Neural cell (in vitro differentiated cells): ENCODE results near the gene KIRREL3.

Experiments used
- EZH2 ChIP-seq: fragments of 200-600, 300-800 bp; shearing (Covaris generic), sonication (generic); IDR thresholded peaks from 2 replicates; pipeline ENCODE4 v1.6.1; 2014; ENCODE audit warnings: antibody characterized with exemption, low read length, borderline replicate concordance, mild to moderate bottlenecking; ENCODE audit not compliant: insufficient read depth, poor library complexity, severe bottlenecking
- POLR2AphosphoS5 ChIP-seq: IDR thresholded peaks from 2 replicates; pipeline ENCODE4 v1.6.1; 2012
- RAD21 ChIP-seq: fragments of 450-650 bp; conservative IDR thresholded peaks from 2 replicates; pipeline ENCODE4 v1.6.1; 2014; ENCODE audit warnings: antibody characterized with exemption, mild to moderate bottlenecking, moderate library complexity
- TF ChIP-seq, protein P1 (sequence below): fragments of 450-650 bp; IDR thresholded peaks from 2 replicates; pipeline ENCODE4 v1.5.1; 2014; ENCODE audit warnings: antibody characterized with exemption, mild to moderate bottlenecking, moderate library complexity; ENCODE audit not compliant: poor library complexity, severe bottlenecking
- TF ChIP-seq, protein P2 (sequence below): IDR thresholded peaks from 2 replicates; pipeline ENCODE4 v1.6.1; 2012; ENCODE audit warnings: borderline replicate concordance

DNA sequence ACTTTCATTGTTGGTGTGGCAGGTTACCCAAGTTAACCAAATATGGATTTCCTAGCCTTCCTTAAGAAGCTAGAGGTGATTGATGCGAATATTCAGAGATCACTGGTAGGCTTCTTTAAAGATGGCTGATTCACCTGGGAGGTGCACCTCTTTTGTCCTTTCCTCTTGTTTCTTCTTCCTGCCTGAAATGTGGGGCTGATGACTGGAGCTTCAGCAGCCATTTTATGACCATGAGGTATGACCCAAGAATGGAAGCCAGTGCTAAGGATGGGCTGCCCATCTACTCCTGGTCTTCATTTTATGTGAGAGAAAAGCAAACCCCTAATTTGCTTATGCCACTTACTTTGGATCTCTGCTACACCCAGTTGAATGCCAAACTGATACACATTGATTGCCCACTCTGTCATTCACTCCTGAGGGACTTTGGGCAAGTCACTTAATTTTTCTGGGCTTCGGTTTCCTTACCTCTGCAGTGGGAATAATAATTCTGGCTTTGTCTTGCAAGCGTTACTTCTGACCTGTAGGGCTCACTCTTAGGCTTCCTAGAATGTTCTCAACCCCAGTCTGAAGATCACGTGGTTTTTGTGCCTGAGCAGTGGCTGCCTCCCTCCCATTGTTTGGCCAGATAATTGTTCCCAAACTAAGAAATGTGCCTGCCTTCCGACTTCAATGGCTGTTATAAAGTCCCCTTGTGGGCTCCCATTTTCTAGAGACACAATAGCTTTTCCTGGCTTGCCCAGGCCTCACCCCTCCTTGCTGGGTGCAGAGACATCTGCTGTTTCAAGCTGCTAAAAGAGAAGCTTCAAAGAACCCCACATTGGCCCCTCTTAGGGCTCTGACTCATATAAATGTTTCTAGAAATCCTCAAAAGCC is 402.0 kb downstream of the KIRREL3 start:
- TF ChIP-seq, protein P1, sequence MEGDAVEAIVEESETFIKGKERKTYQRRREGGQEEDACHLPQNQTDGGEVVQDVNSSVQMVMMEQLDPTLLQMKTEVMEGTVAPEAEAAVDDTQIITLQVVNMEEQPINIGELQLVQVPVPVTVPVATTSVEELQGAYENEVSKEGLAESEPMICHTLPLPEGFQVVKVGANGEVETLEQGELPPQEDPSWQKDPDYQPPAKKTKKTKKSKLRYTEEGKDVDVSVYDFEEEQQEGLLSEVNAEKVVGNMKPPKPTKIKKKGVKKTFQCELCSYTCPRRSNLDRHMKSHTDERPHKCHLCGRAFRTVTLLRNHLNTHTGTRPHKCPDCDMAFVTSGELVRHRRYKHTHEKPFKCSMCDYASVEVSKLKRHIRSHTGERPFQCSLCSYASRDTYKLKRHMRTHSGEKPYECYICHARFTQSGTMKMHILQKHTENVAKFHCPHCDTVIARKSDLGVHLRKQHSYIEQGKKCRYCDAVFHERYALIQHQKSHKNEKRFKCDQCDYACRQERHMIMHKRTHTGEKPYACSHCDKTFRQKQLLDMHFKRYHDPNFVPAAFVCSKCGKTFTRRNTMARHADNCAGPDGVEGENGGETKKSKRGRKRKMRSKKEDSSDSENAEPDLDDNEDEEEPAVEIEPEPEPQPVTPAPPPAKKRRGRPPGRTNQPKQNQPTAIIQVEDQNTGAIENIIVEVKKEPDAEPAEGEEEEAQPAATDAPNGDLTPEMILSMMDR, result no peak
- TF ChIP-seq, protein P2, sequence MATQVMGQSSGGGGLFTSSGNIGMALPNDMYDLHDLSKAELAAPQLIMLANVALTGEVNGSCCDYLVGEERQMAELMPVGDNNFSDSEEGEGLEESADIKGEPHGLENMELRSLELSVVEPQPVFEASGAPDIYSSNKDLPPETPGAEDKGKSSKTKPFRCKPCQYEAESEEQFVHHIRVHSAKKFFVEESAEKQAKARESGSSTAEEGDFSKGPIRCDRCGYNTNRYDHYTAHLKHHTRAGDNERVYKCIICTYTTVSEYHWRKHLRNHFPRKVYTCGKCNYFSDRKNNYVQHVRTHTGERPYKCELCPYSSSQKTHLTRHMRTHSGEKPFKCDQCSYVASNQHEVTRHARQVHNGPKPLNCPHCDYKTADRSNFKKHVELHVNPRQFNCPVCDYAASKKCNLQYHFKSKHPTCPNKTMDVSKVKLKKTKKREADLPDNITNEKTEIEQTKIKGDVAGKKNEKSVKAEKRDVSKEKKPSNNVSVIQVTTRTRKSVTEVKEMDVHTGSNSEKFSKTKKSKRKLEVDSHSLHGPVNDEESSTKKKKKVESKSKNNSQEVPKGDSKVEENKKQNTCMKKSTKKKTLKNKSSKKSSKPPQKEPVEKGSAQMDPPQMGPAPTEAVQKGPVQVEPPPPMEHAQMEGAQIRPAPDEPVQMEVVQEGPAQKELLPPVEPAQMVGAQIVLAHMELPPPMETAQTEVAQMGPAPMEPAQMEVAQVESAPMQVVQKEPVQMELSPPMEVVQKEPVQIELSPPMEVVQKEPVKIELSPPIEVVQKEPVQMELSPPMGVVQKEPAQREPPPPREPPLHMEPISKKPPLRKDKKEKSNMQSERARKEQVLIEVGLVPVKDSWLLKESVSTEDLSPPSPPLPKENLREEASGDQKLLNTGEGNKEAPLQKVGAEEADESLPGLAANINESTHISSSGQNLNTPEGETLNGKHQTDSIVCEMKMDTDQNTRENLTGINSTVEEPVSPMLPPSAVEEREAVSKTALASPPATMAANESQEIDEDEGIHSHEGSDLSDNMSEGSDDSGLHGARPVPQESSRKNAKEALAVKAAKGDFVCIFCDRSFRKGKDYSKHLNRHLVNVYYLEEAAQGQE, result no peak
- TF ChIP-seq POLR2AphosphoS5 (no peak), RAD21 (no peak), EZH2 (no peak)
